ENCODE measurements around the gene MFNG.

Gene MFNG

DNA sequence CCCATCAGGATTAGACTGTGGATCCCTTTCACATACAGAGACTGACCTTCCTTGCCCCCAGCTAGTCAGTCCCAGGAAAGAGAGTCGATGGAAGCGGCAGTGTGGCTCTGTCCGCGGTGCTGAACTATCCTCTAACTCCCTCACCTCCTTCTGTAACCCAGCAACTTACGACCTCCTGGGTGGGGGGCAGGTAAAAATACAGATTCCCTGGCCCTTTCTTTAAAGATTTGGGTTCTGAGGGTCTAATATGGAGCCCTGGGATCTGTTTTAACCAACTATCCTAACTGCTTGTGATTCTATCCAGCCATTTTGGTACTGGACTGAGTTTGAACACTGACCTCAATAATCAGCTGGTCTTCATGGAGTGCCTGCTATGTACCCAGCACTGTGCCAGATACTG lies 23.2 kb downstream of the MFNG start:
- Histone ChIP-seq H2AFZ (no peak overlapping the region), H3K9me3 (ENCODE audit: control insufficient read depth, low read length) (no peaks in the 10 kb centered on the region), H3K9ac (no peak overlapping the region), H3K27ac (no peak overlapping the region), H3K36me3 (ENCODE audit: control insufficient read depth, insufficient read depth, low read length) (no peaks in the 10 kb centered on the region), H3K4me3 (ENCODE audit: low read depth, low read length) (no peak overlapping the region), H3K4me1 (no peaks in the 10 kb centered on the region), H3K4me2 (ENCODE audit: low read length) (no peak overlapping the region), H3K79me2 (no peaks in the 10 kb centered on the region), H3K27me3 (ENCODE audit: control insufficient read depth, insufficient read depth, low read length) (no peaks in the 10 kb centered on the region)
- TF ChIP-seq, protein P1, sequence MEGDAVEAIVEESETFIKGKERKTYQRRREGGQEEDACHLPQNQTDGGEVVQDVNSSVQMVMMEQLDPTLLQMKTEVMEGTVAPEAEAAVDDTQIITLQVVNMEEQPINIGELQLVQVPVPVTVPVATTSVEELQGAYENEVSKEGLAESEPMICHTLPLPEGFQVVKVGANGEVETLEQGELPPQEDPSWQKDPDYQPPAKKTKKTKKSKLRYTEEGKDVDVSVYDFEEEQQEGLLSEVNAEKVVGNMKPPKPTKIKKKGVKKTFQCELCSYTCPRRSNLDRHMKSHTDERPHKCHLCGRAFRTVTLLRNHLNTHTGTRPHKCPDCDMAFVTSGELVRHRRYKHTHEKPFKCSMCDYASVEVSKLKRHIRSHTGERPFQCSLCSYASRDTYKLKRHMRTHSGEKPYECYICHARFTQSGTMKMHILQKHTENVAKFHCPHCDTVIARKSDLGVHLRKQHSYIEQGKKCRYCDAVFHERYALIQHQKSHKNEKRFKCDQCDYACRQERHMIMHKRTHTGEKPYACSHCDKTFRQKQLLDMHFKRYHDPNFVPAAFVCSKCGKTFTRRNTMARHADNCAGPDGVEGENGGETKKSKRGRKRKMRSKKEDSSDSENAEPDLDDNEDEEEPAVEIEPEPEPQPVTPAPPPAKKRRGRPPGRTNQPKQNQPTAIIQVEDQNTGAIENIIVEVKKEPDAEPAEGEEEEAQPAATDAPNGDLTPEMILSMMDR (IDR thresholded peaks at IDR 0.05) = no peak

DNA sequence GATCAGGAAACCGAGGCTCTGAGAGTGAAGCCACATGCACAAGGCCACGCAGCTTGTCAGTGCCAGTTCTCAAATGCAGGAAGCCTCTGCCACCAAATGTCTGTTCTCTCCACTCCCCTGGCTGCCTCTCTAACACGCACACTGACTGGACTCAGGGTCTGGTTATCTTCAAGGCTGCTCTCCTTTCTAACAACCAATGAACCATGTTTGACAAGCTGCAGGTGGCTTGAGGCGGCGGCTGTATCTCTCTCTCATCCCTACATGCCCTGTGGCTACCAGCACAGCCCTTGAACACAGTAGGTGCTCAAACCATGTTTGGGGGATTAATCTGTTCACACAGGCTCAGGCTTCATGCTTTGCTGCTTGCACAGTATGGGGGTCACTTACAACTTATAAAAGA lies 23.7 kb downstream of the MFNG start:
- Histone ChIP-seq H3K36me3 (ENCODE audit: control insufficient read depth, insufficient read depth, low read length) (no peaks in the 10 kb centered on the region), H3K4me2 (ENCODE audit: low read length) (no peak overlapping the region), H3K9me3 (ENCODE audit: control insufficient read depth, low read length) (no peaks in the 10 kb centered on the region), H3K4me3 (ENCODE audit: low read depth, low read length) (no peak overlapping the region), H3K27me3 (ENCODE audit: control insufficient read depth, insufficient read depth, low read length) (no peaks in the 10 kb centered on the region), H3K27ac (no peak overlapping the region), H3K79me2 (no peaks in the 10 kb centered on the region), H2AFZ (no peak overlapping the region), H3K4me1 (no peaks in the 10 kb centered on the region), H3K9ac (no peak overlapping the region)
- TF ChIP-seq, protein P1 (IDR thresholded peaks at IDR 0.05) = no peak

DNA sequence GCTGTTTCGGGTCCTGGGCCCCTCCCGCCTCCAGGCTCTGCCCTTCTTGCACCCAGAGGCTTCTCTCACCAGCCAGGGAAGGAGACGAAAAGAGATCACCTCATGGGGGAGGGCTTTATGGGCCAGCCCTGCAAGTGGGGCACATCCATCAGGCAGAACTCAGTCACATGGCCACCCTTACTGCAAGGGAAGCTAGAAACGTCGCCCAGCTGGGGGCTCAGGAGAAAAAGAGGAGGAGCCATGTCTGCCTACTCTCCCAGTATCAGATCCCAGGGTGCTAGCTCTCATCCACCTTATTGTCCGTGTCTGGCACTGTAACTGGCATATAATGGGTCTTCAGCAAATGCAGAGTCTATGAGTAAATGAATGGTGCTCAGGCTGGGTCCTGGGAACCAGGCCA lies 24.2 kb downstream of the MFNG start:
- Histone ChIP-seq H2AFZ (no peak overlapping the region), H3K4me2 (ENCODE audit: low read length) (no peak overlapping the region), H3K9me3 (ENCODE audit: control insufficient read depth, low read length) (no peaks in the 10 kb centered on the region), H3K4me3 (ENCODE audit: low read depth, low read length) (no peak overlapping the region), H3K4me1 (no peaks in the 10 kb centered on the region), H3K27ac (no peak overlapping the region), H3K79me2 (no peaks in the 10 kb centered on the region), H3K36me3 (ENCODE audit: control insufficient read depth, insufficient read depth, low read length) (no peaks in the 10 kb centered on the region), H3K9ac (no peak overlapping the region), H3K27me3 (ENCODE audit: control insufficient read depth, insufficient read depth, low read length) (peaks cover 3% of the 10 kb centered on the region)
- TF ChIP-seq, protein P1 (IDR thresholded peaks at IDR 0.05) = no peak

DNA sequence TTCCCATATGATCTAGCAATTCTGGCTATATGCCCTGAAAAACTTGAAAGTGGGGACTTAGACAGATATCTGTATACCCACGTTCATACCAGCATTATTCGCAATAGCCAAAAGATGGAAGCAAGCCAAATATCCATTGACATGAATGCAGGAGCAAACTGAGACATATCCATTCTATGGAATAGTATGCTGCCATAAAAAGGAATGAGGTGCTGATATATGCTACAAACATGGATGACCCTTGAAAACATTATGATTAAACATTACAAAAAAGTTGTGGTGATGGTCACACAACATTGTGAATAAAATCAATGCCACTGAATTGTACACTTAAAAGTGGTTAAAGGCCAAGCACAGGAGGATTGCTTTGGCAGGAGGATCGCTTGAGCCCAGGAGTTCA lies 25.5 kb downstream of the MFNG start:
- no peaks in the 10 kb centered on the region for H3K36me3 ChIP-seq (ENCODE audit: control insufficient read depth, insufficient read depth, low read length)
- H3K4me3 ChIP-seq (ENCODE audit: low read depth, low read length) = no peak overlapping the region
- H3K4me2 ChIP-seq (ENCODE audit: low read length) = no peak overlapping the region
- peaks cover 4% of the 10 kb centered on the region for H3K27me3 ChIP-seq (ENCODE audit: control insufficient read depth, insufficient read depth, low read length)
- H3K9me3 ChIP-seq (ENCODE audit: control insufficient read depth, low read length) = no peaks in the 10 kb centered on the region
- no peak overlapping the region for H3K9ac ChIP-seq
- no peak overlapping the region for H3K27ac ChIP-seq
- H3K79me2 ChIP-seq = no peaks in the 10 kb centered on the region
- no peak overlapping the region for H2AFZ ChIP-seq
- H3K4me1 ChIP-seq = no peaks in the 10 kb centered on the region
- TF ChIP-seq, protein P1 (IDR thresholded peaks at IDR 0.05) = no peak

- TF ChIP-seq, protein P1 (IDR thresholded peaks at IDR 0.05) = no peak
- Histone ChIP-seq H3K79me2 (no peaks in the 10 kb centered on the region), H3K9ac (no peak overlapping the region), H3K9me3 (ENCODE audit: control insufficient read depth, low read length) (no peaks in the 10 kb centered on the region), H3K4me2 (ENCODE audit: low read length) (no peak overlapping the region), H3K27ac (no peak overlapping the region), H3K27me3 (ENCODE audit: control insufficient read depth, insufficient read depth, low read length) (peaks cover 4% of the 10 kb centered on the region), H3K4me1 (no peaks in the 10 kb centered on the region), H3K4me3 (ENCODE audit: low read depth, low read length) (no peak overlapping the region), H3K36me3 (ENCODE audit: control insufficient read depth, insufficient read depth, low read length) (no peaks in the 10 kb centered on the region), H2AFZ (no peak overlapping the region)
Observed at GRCh38 chr22:37459206-37459605, 27.0 kb downstream of the MFNG start.

Data from parathyroid adenoma (tissue), 2 donors.